HTR-8/SVneo (cell line): ENCODE measurements around the gene ACTL6B.
"Not testable (repeated sequence)": the region's sequence is repeated elsewhere in the genome, so short reads cannot be mapped to it uniquely, and the experiment has no call there.

Source experiments
- DNase-seq: peaks from one replicate; pipeline ENCODE4 v3.0.0; 2011; ENCODE audit warnings: low spot score, mixed read lengths; ENCODE audit not compliant: insufficient read length
- FAIRE-seq: peaks from 2 replicates; lab custom pipeline; 2011; peaks lifted over from hg19 to GRCh38; lab: Jason Lieb, UNC

ACTL6B gene

GRCh38 chr7:100673302-100673941 lies 17.2 kb upstream of the ACTL6B start, which contains the start of gene GNB2:
Gene GNB2 (plus strand): TSS chr7:100673740. CDS start chr7:100676266, 2,526 bp downstream.
- DNase-seq (peak; percentile 88), FAIRE-seq (peak; percentile 92)

GRCh38 chr7:100671353-100672327 lies 15.4 kb upstream of the ACTL6B start:
- no peak for FAIRE-seq

GRCh38 chr7:100670074-100670473 lies 13.8 kb upstream of the ACTL6B start:
- no peak for DNase-seq
- no peak for FAIRE-seq

More at GRCh38 chr7:100671353-100672327, 15.4 kb upstream of the ACTL6B start:
- no peak for DNase-seq

GRCh38 chr7:100669106-100669505 lies 12.9 kb upstream of the ACTL6B start:
- not testable (repeated sequence) for DNase-seq, FAIRE-seq

- DNase-seq (no peak), FAIRE-seq (no peak)
These were observed 11.8 kb upstream of the ACTL6B start for GRCh38 chr7:100668069-100668449.

- FAIRE-seq, result no peak
- no peak for DNase-seq
These were observed 11.3 kb upstream of the ACTL6B start for GRCh38 chr7:100667331-100668068.

GRCh38 chr7:100665168-100665726 lies 9.0 kb upstream of the ACTL6B start:
- no peak for FAIRE-seq
- no peak for DNase-seq

- FAIRE-seq, DNase-seq: not testable (repeated sequence)
These were observed 6.0 kb upstream of the ACTL6B start for GRCh38 chr7:100662194-100662776.

GRCh38 chr7:100654908-100655831 lies 1.1 kb downstream of the ACTL6B start:
- DNase-seq, result no peak
- FAIRE-seq, result no peak

GRCh38 chr7:100649826-100650565 lies 6.3 kb downstream of the ACTL6B start:
- DNase-seq, result no peak
- no peak for FAIRE-seq

GRCh38 chr7:100642534-100642907 lies 13.7 kb downstream of the ACTL6B start:
- DNase-seq (no peak), FAIRE-seq (no peak)

- DNase-seq (no peak), FAIRE-seq (no peak)
These were observed 14.3 kb downstream of the ACTL6B start for GRCh38 chr7:100641860-100642533.

- no peak for DNase-seq
- no peak for FAIRE-seq
These were observed 14.8 kb downstream of the ACTL6B start, which contains the start of gene TFR2 for GRCh38 chr7:100641463-100641859. Gene TFR2 (minus strand): TSS chr7:100641552. CDS start chr7:100641509, 43 bp downstream.

- DNase-seq (no peak), FAIRE-seq (no peak)
These were observed 15.5 kb downstream of the ACTL6B start for GRCh38 chr7:100640517-100641440.

GRCh38 chr7:100639995-100640516 lies 16.2 kb downstream of the ACTL6B start:
- FAIRE-seq, result no peak
- no peak for DNase-seq
